K562 (cell line): Measurements from ENCODE around the gene CNTN4. TPM values are rescaled to one million over a fixed set of nuclear protein-coding genes. Genes with fewer than 3 reads are reported as not detected.

Experiments used
- ATAC-seq: fragments of 200-7000 bp; cut with Tn5 transposase; 3 replicates; pipeline ENCODE4 v1.9.1; 2020; ENCODE audit warnings: moderate library complexity
- BruUV-seq: library from RNA; stranded (reverse); fragments of 400-500 nt; replicated peaks from 2 replicates; lab custom pipeline; 2021; lab: Mats Ljungman, UMichigan
- CTCF ChIA-PET: fragments of 300-600 bp; formaldehyde crosslinking; extraction: SDS; loops from one replicate; lab custom pipeline; 2021; ENCODE audit warnings: low intra/inter-chr PET ratio; lab: Yijun Ruan, JAX
- POLR2A ChIA-PET: fragments of 300-600, 350-650 bp; sonication (Branson Sonifier 250); formaldehyde crosslinking; extraction: SDS; loops from one replicate; lab custom pipeline; 2021; ENCODE audit warnings: antibody characterized with exemption, inconsistent platforms; lab: Yijun Ruan, JAX
- DNase-seq, 4 experiments: peaks; one replicate each; pipeline versions ENCODE4 v3.0.0 to v3.0.0-alpha.2; 2011 to 2018; ENCODE audit warnings: low spot score in 3 of 4, mixed read lengths in 3 of 4; ENCODE audit errors: extremely low read depth in 1 of 4
- FAIRE-seq: peaks from 2 replicates; lab custom pipeline; 2011; peaks lifted over from hg19 to GRCh38; lab: Jason Lieb, UNC
- H2AFZ ChIP-seq: 2 replicates; pipeline ENCODE4 v1.6.0; 2011; ENCODE audit warnings: low read depth, low read length, control low read depth, inconsistent platforms
- H3K27ac ChIP-seq: fragments of 200-600 bp; 3 replicates; pipeline ENCODE4 v1.8.0; 2011; ENCODE audit warnings: low read depth, mild to moderate bottlenecking, control low read depth, inconsistent platforms, low read length, moderate library complexity, mixed read lengths; ENCODE audit errors: extremely low read depth
- H3K27me3 ChIP-seq, 2 experiments: fragments of 300-600 bp in 1 of 2; 2 replicates in 1 of 2; 3 replicates in 1 of 2; pipeline versions ENCODE4 v1.6.0 to v1.8.0; 2011; ENCODE audit warnings: inconsistent platforms in 2 of 2, low read length in 2 of 2, mild to moderate bottlenecking in 1 of 2, mixed read lengths in 1 of 2, moderate library complexity in 1 of 2; ENCODE audit not compliant: control insufficient read depth in 2 of 2, insufficient read depth in 2 of 2
- H3K36me3 ChIP-seq: fragments of 300-600 bp; 3 replicates; pipeline ENCODE4 v1.8.0; 2011; ENCODE audit warnings: mild to moderate bottlenecking, low read length, inconsistent platforms; ENCODE audit not compliant: control insufficient read depth, insufficient read depth
- H3K4me1 ChIP-seq, 2 experiments: fragments of 200-600 bp in 1 of 2; replicated peaks in 1 of 2; 2 replicates in 1 of 2; 3 replicates in 1 of 2; pipeline versions ENCODE4 v1.5.1 to v1.8.0; 2011; ENCODE audit warnings: inconsistent platforms in 2 of 2, low read length in 2 of 2, mild to moderate bottlenecking in 1 of 2, mixed read lengths in 1 of 2, moderate library complexity in 1 of 2; ENCODE audit not compliant: control insufficient read depth in 2 of 2, insufficient read depth in 2 of 2
- H3K4me2 ChIP-seq: 2 replicates; pipeline ENCODE4 v1.6.1; 2011; ENCODE audit warnings: low read length, control low read depth, inconsistent platforms, mixed read lengths; ENCODE audit not compliant: insufficient read depth
- H3K4me3 ChIP-seq: fragments of 200-600 bp; sonication (generic), shearing (Covaris generic); 2 replicates; pipeline ENCODE4 v1.5.1; 2016; ENCODE audit warnings: control low read depth, inconsistent platforms
- H3K79me2 ChIP-seq: fragments of 200-600 bp; 3 replicates; pipeline ENCODE4 v1.8.0; 2011; ENCODE audit warnings: low read length, inconsistent platforms; ENCODE audit not compliant: control insufficient read depth, insufficient read depth
- H3K9ac ChIP-seq, 2 experiments: 2 replicates each; pipeline versions ENCODE4 v1.6.0 to v1.6.1; 2011; ENCODE audit warnings: low read depth in 2 of 2, low read length in 2 of 2, control low read depth in 1 of 2, inconsistent platforms in 1 of 2, mild to moderate bottlenecking in 1 of 2, mixed read lengths in 1 of 2; ENCODE audit not compliant: insufficient read depth in 1 of 2
- H3K9me1 ChIP-seq: one replicate; pipeline ENCODE4 v1.6.0; 2011; ENCODE audit warnings: inconsistent platforms, mild to moderate bottlenecking, low read length, moderate library complexity; ENCODE audit not compliant: control insufficient read depth, insufficient read depth
- H3K9me3 ChIP-seq: replicated peaks from 2 replicates; pipeline ENCODE4 v1.5.1; 2011; ENCODE audit warnings: low read depth, low read length, inconsistent platforms; ENCODE audit not compliant: control insufficient read depth, insufficient read depth
- H4K20me1 ChIP-seq: replicated peaks from 2 replicates; pipeline ENCODE4 v1.6.1; 2011; ENCODE audit warnings: low read length, inconsistent platforms, mixed read lengths; ENCODE audit not compliant: control insufficient read depth, insufficient read depth
- CBX2 ChIP-seq: fragments of 200-600 bp; sonication (generic); IDR thresholded peaks from one replicate; pipeline ENCODE4 v1.6.1; 2012; ENCODE audit warnings: mild to moderate bottlenecking, low read length, inconsistent platforms; ENCODE audit not compliant: insufficient read depth, poor library complexity, severe bottlenecking
- LEF1 ChIP-seq: fragments of 450-650 bp; IDR thresholded peaks from 2 replicates; pipeline ENCODE4 v1.6.1; 2016; ENCODE audit warnings: mild to moderate bottlenecking
- POLR3G ChIP-seq: IDR thresholded peaks from 2 replicates; pipeline ENCODE4 v1.6.1; 2011; ENCODE audit not compliant: insufficient read length, insufficient replicate concordance; ENCODE audit errors: extremely low read depth
- SREBF1 ChIP-seq: fragments of 150-350 bp; IDR thresholded peaks from 2 replicates; pipeline ENCODE4 v1.6.1; 2014; ENCODE audit warnings: antibody characterized with exemption, low read depth, low read length, borderline replicate concordance
- ZKSCAN3 ChIP-seq: fragments of 250-450 bp; sonication (Bioruptor Pico); IDR thresholded peaks from 2 replicates; pipeline ENCODE4 v1.4.0; 2020
- ZNF184 ChIP-seq: sonication (generic); formaldehyde crosslinking; IDR thresholded peaks from 2 replicates; pipeline ENCODE4 v1.5.0; 2020; ENCODE audit warnings: missing genetic modification reagents
- ZNF232 ChIP-seq: sonication (generic); formaldehyde crosslinking; IDR thresholded peaks from 2 replicates; pipeline ENCODE4 v1.8.0; 2022; ENCODE audit warnings: mild to moderate bottlenecking, missing genetic modification reagents
- ZNF696 ChIP-seq: fragments of 250-450 bp; sonication (Bioruptor Pico); conservative IDR thresholded peaks from 2 replicates; pipeline ENCODE4 v1.4.0; 2020; ENCODE audit warnings: mild to moderate bottlenecking, moderate library complexity
- WGBS: fragments of 100-300 bp; shearing (Covaris generic); methylation state at CpG from one replicate; pipeline ENCODE4 v1.1.6; 2016; ENCODE audit warnings: low coverage, mixed read lengths; ENCODE audit not compliant: insufficient coverage; ENCODE audit errors: missing lambda C conversion rate; 5-methylcytosine and 5-hydroxymethylcytosine counted together
- in situ Hi-C: fragments of 300-500 bp; cut with MboI; formaldehyde crosslinking; loops from 4 replicates; pipeline ENCODE4 v1.15.0; 2018; ENCODE audit warnings: inconsistent platforms, mixed read lengths
- intact Hi-C: fragments of 100-400 bp; cut with micrococcal nuclease; formaldehyde crosslinking; loops from 2 replicates; pipeline ENCODE4 v1.14.2; 2022
- polyA plus RNA-seq, 8 experiments: library from polyadenylated mRNA; depleted of rRNA in 4 of 8; stranded (reverse) in 5 of 8; unstranded in 3 of 8; fragments of >200 nt; fragmentation: Nextera tagmentation in 2 of 8; fragmentation: Illumina TruSeq in 1 of 8; extraction: Ambion mirVana in 2 of 8; extraction: Trizol in 1 of 8; gene quantifications; 2 replicates each; pipeline versions ENCODE4 v1.2.1 to v1.2.3, GENCODE V29; 2011 to 2014; ENCODE audit warnings: inconsistent platforms in 1 of 8, missing spikeins in 1 of 8
- total RNA-seq, 7 experiments: library from RNA; depleted of rRNA in 6 of 7; stranded (reverse); fragments of >200 nt in 6 of 7; fragmentation: Illumina TruSeq in 2 of 7; extraction: Trizol in 2 of 7; gene quantifications; 2 replicates each; pipeline versions ENCODE4 v1.2.1 to v1.2.3, GENCODE V29; 2011 to 2021; ENCODE audit warnings: low replicate concordance in 1 of 7
- TF ChIP-seq, protein P1 (sequence below), 3 experiments: IDR thresholded peaks in 2 of 3; conservative IDR thresholded peaks in 1 of 3; 2 replicates each; pipeline ENCODE4 v1.5.1; 2011 to 2012; ENCODE audit warnings: low read length in 3 of 3, mild to moderate bottlenecking in 3 of 3, control low read depth in 2 of 3, improper control_type of control experiment in 1 of 3, inconsistent platforms in 1 of 3, low read depth in 1 of 3, mixed read lengths in 1 of 3, moderate library complexity in 1 of 3; ENCODE audit not compliant: insufficient read depth in 2 of 3
- TF ChIP-seq, protein P2 (sequence below): fragments of 200-800 bp; sonication (Bioruptor generic); IDR thresholded peaks from 2 replicates; pipeline ENCODE4 v1.6.1; 2016; ENCODE audit warnings: missing genetic modification characterization, missing compliant biosample characterization

CNTN4 gene
- total and polyA plus RNA-seq, 9 of the 15 experiments (the other 6 are each of a cell fraction or from before 2014, with no cell fraction given): not detected

DNA sequence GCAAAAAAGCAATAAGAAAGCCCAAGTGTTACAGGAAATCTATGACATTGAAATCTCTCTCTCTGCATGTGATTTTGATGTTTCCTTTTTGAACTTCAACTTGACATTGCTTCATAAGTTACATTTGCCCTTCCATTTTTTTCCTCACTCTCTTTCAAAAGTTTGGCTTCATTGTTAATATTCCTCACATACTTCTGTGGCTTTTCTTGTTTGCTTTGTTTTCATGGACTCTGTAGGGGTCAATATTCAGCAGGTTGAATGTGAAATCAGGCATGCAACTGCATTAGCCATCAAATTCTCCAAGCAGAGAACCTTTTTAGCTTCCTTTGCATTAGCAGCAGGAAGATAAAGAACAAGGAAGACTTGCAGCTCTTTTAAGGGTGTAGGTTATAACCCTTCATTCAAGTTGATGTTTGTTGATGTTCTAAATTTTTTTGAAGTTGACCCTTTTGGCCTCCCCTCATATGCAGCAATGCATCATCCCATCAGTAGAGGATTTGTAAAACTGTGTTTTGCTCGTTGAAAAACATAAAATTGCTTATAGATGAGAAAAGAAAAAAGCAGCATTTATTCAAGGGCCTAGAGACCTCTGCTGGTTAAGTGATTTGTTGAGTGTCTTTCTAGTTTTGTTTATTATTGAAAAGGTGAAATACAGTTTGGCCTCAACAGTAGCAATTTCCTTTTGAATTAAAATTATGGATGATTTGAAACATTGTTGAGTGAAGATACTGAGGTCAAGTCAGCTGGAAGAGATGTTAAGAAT, 800.1 kb downstream of the CNTN4 start:
- Histone ChIP-seq H2AFZ (no peak overlapping the region), H3K9me3 (no peaks in the 10 kb centered on the region)
- BruUV-seq: no TSS peak
- no peak for ATAC-seq
- TF ChIP-seq LEF1 (no peak), ZKSCAN3 (CRISPR knock-in tag) (no peak), POLR3G (no peak), SREBF1 (no peak), ZNF696 (CRISPR knock-in tag) (no peak), CBX2 (no peak), ZNF184 (no peak), ZNF232 (CRISPR knock-in tag) (no peak)
- TF ChIP-seq, protein P1, sequence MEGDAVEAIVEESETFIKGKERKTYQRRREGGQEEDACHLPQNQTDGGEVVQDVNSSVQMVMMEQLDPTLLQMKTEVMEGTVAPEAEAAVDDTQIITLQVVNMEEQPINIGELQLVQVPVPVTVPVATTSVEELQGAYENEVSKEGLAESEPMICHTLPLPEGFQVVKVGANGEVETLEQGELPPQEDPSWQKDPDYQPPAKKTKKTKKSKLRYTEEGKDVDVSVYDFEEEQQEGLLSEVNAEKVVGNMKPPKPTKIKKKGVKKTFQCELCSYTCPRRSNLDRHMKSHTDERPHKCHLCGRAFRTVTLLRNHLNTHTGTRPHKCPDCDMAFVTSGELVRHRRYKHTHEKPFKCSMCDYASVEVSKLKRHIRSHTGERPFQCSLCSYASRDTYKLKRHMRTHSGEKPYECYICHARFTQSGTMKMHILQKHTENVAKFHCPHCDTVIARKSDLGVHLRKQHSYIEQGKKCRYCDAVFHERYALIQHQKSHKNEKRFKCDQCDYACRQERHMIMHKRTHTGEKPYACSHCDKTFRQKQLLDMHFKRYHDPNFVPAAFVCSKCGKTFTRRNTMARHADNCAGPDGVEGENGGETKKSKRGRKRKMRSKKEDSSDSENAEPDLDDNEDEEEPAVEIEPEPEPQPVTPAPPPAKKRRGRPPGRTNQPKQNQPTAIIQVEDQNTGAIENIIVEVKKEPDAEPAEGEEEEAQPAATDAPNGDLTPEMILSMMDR (IDR thresholded peaks at IDR 0.05 in 2 of 3, conservative IDR thresholded peaks at IDR 0.05 in 1 of 3; ENCODE audit: insufficient read depth in 2 of 3, low read depth in 1 of 3, low read length in 3 of 3): no peak
- TF ChIP-seq, protein P2, sequence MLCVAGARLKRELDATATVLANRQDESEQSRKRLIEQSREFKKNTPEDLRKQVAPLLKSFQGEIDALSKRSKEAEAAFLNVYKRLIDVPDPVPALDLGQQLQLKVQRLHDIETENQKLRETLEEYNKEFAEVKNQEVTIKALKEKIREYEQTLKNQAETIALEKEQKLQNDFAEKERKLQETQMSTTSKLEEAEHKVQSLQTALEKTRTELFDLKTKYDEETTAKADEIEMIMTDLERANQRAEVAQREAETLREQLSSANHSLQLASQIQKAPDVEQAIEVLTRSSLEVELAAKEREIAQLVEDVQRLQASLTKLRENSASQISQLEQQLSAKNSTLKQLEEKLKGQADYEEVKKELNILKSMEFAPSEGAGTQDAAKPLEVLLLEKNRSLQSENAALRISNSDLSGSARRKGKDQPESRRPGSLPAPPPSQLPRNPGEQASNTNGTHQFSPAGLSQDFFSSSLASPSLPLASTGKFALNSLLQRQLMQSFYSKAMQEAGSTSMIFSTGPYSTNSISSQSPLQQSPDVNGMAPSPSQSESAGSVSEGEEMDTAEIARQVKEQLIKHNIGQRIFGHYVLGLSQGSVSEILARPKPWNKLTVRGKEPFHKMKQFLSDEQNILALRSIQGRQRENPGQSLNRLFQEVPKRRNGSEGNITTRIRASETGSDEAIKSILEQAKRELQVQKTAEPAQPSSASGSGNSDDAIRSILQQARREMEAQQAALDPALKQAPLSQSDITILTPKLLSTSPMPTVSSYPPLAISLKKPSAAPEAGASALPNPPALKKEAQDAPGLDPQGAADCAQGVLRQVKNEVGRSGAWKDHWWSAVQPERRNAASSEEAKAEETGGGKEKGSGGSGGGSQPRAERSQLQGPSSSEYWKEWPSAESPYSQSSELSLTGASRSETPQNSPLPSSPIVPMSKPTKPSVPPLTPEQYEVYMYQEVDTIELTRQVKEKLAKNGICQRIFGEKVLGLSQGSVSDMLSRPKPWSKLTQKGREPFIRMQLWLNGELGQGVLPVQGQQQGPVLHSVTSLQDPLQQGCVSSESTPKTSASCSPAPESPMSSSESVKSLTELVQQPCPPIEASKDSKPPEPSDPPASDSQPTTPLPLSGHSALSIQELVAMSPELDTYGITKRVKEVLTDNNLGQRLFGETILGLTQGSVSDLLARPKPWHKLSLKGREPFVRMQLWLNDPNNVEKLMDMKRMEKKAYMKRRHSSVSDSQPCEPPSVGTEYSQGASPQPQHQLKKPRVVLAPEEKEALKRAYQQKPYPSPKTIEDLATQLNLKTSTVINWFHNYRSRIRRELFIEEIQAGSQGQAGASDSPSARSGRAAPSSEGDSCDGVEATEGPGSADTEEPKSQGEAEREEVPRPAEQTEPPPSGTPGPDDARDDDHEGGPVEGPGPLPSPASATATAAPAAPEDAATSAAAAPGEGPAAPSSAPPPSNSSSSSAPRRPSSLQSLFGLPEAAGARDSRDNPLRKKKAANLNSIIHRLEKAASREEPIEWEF (CRISPR knock-in tag): no peak
- TF ChIP-seq, all 486 proteins: peak for 0
- no peaks in the 10 kb centered on the region for H3K27me3 ChIP-seq
- ChIA-PET CTCF (no interaction called here), POLR2A (no interaction called here)
- 0% methylated on average over 1 of the region's 1 CpG for WGBS
- in situ Hi-C loops (no loop called here), intact Hi-C loops (no loop called here)
- H3K36me3 ChIP-seq: no peaks in the 10 kb centered on the region
- no peaks in the 10 kb centered on the region for H4K20me1 ChIP-seq
- H3K9ac ChIP-seq: no peak overlapping the region
- no peak overlapping the region for H3K27ac ChIP-seq
- H3K4me1 ChIP-seq: no peaks in the 10 kb centered on the region
- no peak for FAIRE-seq
- H3K9me1 ChIP-seq: no peaks in the 10 kb centered on the region
- H3K4me2 ChIP-seq: no peak overlapping the region
- no peaks in the 10 kb centered on the region for H3K79me2 ChIP-seq
- DNase-seq: no peak
- H3K4me3 ChIP-seq: no peak overlapping the region
